ENCODE data around the gene SF3B2.
"Not testable (repeated sequence)": the region's sequence is repeated elsewhere in the genome, so short reads cannot be mapped to it uniquely, and the experiment has no call there.

Gene SF3B2

GRCh38 chr11:66111158-66111557, 59.0 kb downstream of the SF3B2 start:
- no peak for DNase-seq (ENCODE audit: low read depth)
- no peak for TF ChIP-seq CTCF (IDR thresholded peaks at IDR 0.05; ENCODE audit: low read depth, low read length, missing control alignments)
- H3K4me3 ChIP-seq (ENCODE audit: low read depth, low read length) = no peak overlapping the region

- no peak overlapping the region; the same call in 1 of the 2 replicates for H3K4me3 ChIP-seq (ENCODE audit: low read depth, low read length)
- TF ChIP-seq CTCF (IDR thresholded peaks at IDR 0.05; ENCODE audit: low read depth, low read length, missing control alignments) = no peak
- no peak for DNase-seq (ENCODE audit: low read depth)
Observed at GRCh38 chr11:66112041-66112491, 59.9 kb downstream of the SF3B2 start.

GRCh38 chr11:66112601-66113499, 60.7 kb downstream of the SF3B2 start:
- no peak overlapping the region; the same call in 1 of the 2 replicates for H3K4me3 ChIP-seq (ENCODE audit: low read depth, low read length)
- no peak for DNase-seq (ENCODE audit: low read depth)

GRCh38 chr11:66114957-66115356, 62.8 kb downstream of the SF3B2 start:
- H3K4me3 ChIP-seq (ENCODE audit: low read depth, low read length); DNase-seq (ENCODE audit: low read depth): not testable (repeated sequence)

More at GRCh38 chr11:66112601-66113499, 60.7 kb downstream of the SF3B2 start:
- TF ChIP-seq CTCF (IDR thresholded peaks at IDR 0.05; ENCODE audit: low read depth, low read length, missing control alignments) = no peak

GRCh38 chr11:66115638-66116301, 63.6 kb downstream of the SF3B2 start:
- peak overlapping the region; percentile 37 for H3K4me3 ChIP-seq (ENCODE audit: low read depth, low read length)
- DNase-seq (ENCODE audit: low read depth) = peak; percentile 90
- TF ChIP-seq CTCF (IDR thresholded peaks at IDR 0.05; ENCODE audit: low read depth, low read length, missing control alignments) = no peak

- TF ChIP-seq CTCF (IDR thresholded peaks at IDR 0.05; ENCODE audit: low read depth, low read length, missing control alignments) = no peak
- no peak for DNase-seq (ENCODE audit: low read depth)
- no peak overlapping the region; the same call in 1 of the 2 replicates for H3K4me3 ChIP-seq (ENCODE audit: low read depth, low read length)
Observed at GRCh38 chr11:66116576-66117361, 64.6 kb downstream of the SF3B2 start.

GRCh38 chr11:66118847-66119246, 66.7 kb downstream of the SF3B2 start:
- DNase-seq (ENCODE audit: low read depth) = no peak
- TF ChIP-seq CTCF (IDR thresholded peaks at IDR 0.05; ENCODE audit: low read depth, low read length, missing control alignments) = no peak
- no peak overlapping the region for H3K4me3 ChIP-seq (ENCODE audit: low read depth, low read length)
